WTC11 (cell line): ENCODE measurements around the gene CCL13. TPM values are rescaled to one million over a fixed set of nuclear protein-coding genes. Genes with fewer than 3 reads are reported as not detected.

Experiments used
- ATAC-seq: fragments of 200-7000 bp; cut with Tn5 transposase; 2 replicates; pipeline ENCODE4 v1.10.0; 2021; ENCODE audit warnings: mild to moderate bottlenecking, moderate library complexity
- CTCF ChIA-PET: fragments of 300-600 bp; sonication (Branson Sonifier 250); formaldehyde crosslinking; loops from one replicate; lab custom pipeline; 2021; ENCODE audit warnings: antibody characterized with exemption; lab: Charles Lee
- POLR2A ChIA-PET: fragments of 350-600 bp; sonication (Branson Sonifier 250); formaldehyde crosslinking; loops from one replicate; lab custom pipeline; 2021; ENCODE audit warnings: antibody characterized with exemption; lab: Charles Lee
- DNase-seq: peaks from one replicate; pipeline ENCODE4 v3.0.0; 2021; ENCODE audit warnings: low spot score
- H3K27ac Mint-ChIP-seq: 2 replicates; pipeline ENCODE4 v1.8.0; 2021; ENCODE audit warnings: mixed read lengths
- H3K27me3 Mint-ChIP-seq: 2 replicates; pipeline ENCODE4 v1.8.0; 2021; ENCODE audit warnings: low read depth, mild to moderate bottlenecking, moderate library complexity, mixed read lengths
- H3K36me3 Mint-ChIP-seq: 2 replicates; pipeline ENCODE4 v1.8.0; 2021; ENCODE audit warnings: mixed read lengths
- H3K4me1 Mint-ChIP-seq: 2 replicates; pipeline ENCODE4 v1.8.0; 2022; ENCODE audit warnings: mixed read lengths
- H3K4me3 Mint-ChIP-seq: 2 replicates; pipeline ENCODE4 v1.8.0; 2021; ENCODE audit warnings: mild to moderate bottlenecking, moderate library complexity, mixed read lengths
- H3K9me3 Mint-ChIP-seq: 2 replicates; pipeline ENCODE4 v1.8.0; 2021; ENCODE audit warnings: mixed read lengths
- AR ChIP-seq: fragments of 250-450 bp; sonication (Bioruptor Pico); IDR thresholded peaks from 2 replicates; pipeline ENCODE4 v1.9.0; 2021; ENCODE audit warnings: mild to moderate bottlenecking
- ARID4B ChIP-seq: sonication (generic); formaldehyde crosslinking; IDR thresholded peaks from 2 replicates; pipeline ENCODE4 v1.8.0; 2023; ENCODE audit warnings: missing genetic modification reagents, mild to moderate bottlenecking, borderline replicate concordance
- ATF1 ChIP-seq: sonication (generic); formaldehyde crosslinking; IDR thresholded peaks from 2 replicates; pipeline ENCODE4 v1.8.1; 2023; ENCODE audit warnings: mild to moderate bottlenecking, moderate library complexity, missing genetic modification reagents
- CBFB ChIP-seq: sonication (generic); formaldehyde crosslinking; IDR thresholded peaks from 2 replicates; pipeline ENCODE4 v1.8.1; 2022; ENCODE audit warnings: mild to moderate bottlenecking, low read depth, missing genetic modification reagents
- CREM ChIP-seq: sonication (generic); formaldehyde crosslinking; IDR thresholded peaks from 2 replicates; pipeline ENCODE4 v1.8.1; 2022; ENCODE audit warnings: mild to moderate bottlenecking, missing genetic modification reagents, moderate library complexity
- E2F1 ChIP-seq: sonication (generic); formaldehyde crosslinking; IDR thresholded peaks from 2 replicates; pipeline ENCODE4 v1.8.0; 2022; ENCODE audit warnings: mild to moderate bottlenecking, missing genetic modification reagents
- IRF1 ChIP-seq: sonication (generic); formaldehyde crosslinking; IDR thresholded peaks from 2 replicates; pipeline ENCODE4 v1.8.0; 2023; ENCODE audit warnings: missing genetic modification reagents
- JAZF1 ChIP-seq: fragments of 250-450 bp; sonication (Bioruptor Pico); IDR thresholded peaks from 2 replicates; pipeline ENCODE4 v1.9.0; 2021; ENCODE audit warnings: moderate library complexity, mild to moderate bottlenecking, inconsistent platforms
- KAT7 ChIP-seq: sonication (generic); formaldehyde crosslinking; IDR thresholded peaks from 2 replicates; pipeline ENCODE4 v1.8.1; 2023; ENCODE audit warnings: missing genetic modification reagents, mild to moderate bottlenecking, borderline replicate concordance
- MLX ChIP-seq: sonication (generic); formaldehyde crosslinking; IDR thresholded peaks from 2 replicates; pipeline ENCODE4 v1.8.1; 2023; ENCODE audit warnings: mild to moderate bottlenecking, missing genetic modification reagents, moderate library complexity
- MYBL2 ChIP-seq: sonication (generic); formaldehyde crosslinking; IDR thresholded peaks from 2 replicates; pipeline ENCODE4 v1.8.1; 2023; ENCODE audit warnings: mild to moderate bottlenecking, moderate library complexity, missing genetic modification reagents
- NFE2L1 ChIP-seq: sonication (generic); formaldehyde crosslinking; IDR thresholded peaks from 2 replicates; pipeline ENCODE4 v1.8.1; 2023; ENCODE audit warnings: missing genetic modification reagents
- NFYB ChIP-seq: sonication (generic); formaldehyde crosslinking; conservative IDR thresholded peaks from 2 replicates; pipeline ENCODE4 v1.8.0; 2022; ENCODE audit warnings: low read depth, missing genetic modification reagents
- RORB ChIP-seq: fragments of 250-450 bp; sonication (Bioruptor Pico); IDR thresholded peaks from 2 replicates; pipeline ENCODE4 v1.9.0; 2021; ENCODE audit warnings: mild to moderate bottlenecking
- SMAD3 ChIP-seq: sonication (generic); formaldehyde crosslinking; IDR thresholded peaks from 2 replicates; pipeline ENCODE4 v1.8.0; 2022; ENCODE audit warnings: missing genetic modification reagents, mild to moderate bottlenecking, borderline replicate concordance
- TCF7 ChIP-seq: sonication (generic); formaldehyde crosslinking; IDR thresholded peaks from 2 replicates; pipeline ENCODE4 v1.8.0; 2022; ENCODE audit warnings: mild to moderate bottlenecking, low read depth, missing genetic modification reagents, moderate library complexity
- TEAD4 ChIP-seq: sonication (generic); formaldehyde crosslinking; IDR thresholded peaks from 2 replicates; pipeline ENCODE4 v1.8.0; 2022; ENCODE audit warnings: mild to moderate bottlenecking, missing genetic modification reagents
- TP53 ChIP-seq: sonication (generic); formaldehyde crosslinking; IDR thresholded peaks from 2 replicates; pipeline ENCODE4 v1.8.1; 2023; ENCODE audit warnings: mild to moderate bottlenecking, missing genetic modification reagents
- ZMAT4 ChIP-seq: fragments of 250-450 bp; sonication (Bioruptor Pico); IDR thresholded peaks from 2 replicates; pipeline ENCODE4 v1.9.0; 2021; ENCODE audit warnings: mild to moderate bottlenecking
- ZNF138 ChIP-seq: sonication (generic); formaldehyde crosslinking; conservative IDR thresholded peaks from 2 replicates; pipeline ENCODE4 v1.8.1; 2022; ENCODE audit warnings: mild to moderate bottlenecking, moderate library complexity, missing genetic modification reagents
- ZNF317 ChIP-seq: sonication (generic); formaldehyde crosslinking; IDR thresholded peaks from 2 replicates; pipeline ENCODE4 v1.8.1; 2023; ENCODE audit warnings: low read depth, mild to moderate bottlenecking, moderate library complexity, missing genetic modification reagents, borderline replicate concordance
- ZNF423 ChIP-seq: fragments of 250-450 bp; sonication (Bioruptor Pico); IDR thresholded peaks from 2 replicates; pipeline ENCODE4 v2.1.2; 2022; ENCODE audit warnings: mild to moderate bottlenecking, moderate library complexity
- total RNA-seq: library from RNA; stranded (reverse); gene quantifications from 3 replicates; pipeline ENCODE4 v1.2.3, GENCODE V29; 2021

The CCL13 gene
- total RNA-seq, 1 experiment from 2014 or later = not detected

GRCh38 chr17:34364751-34365150 lies 8.5 kb downstream of the CCL13 start (continued):
- TF ChIP-seq E2F1 = no peak
- TF ChIP-seq TP53 = no peak
- no peak for TF ChIP-seq MLX (CRISPR knock-in tag)
- no peak for TF ChIP-seq TEAD4 (CRISPR knock-in tag)
- no peak for TF ChIP-seq TCF7 (CRISPR knock-in tag)

- ChIA-PET CTCF (interaction anchor here (0.9 kb wide), 1 partner anchor 59 kb away, joined by 3 read pairs; no protein-coding TSS in a partner anchor), POLR2A (no interaction called here)
- no peaks in the 10 kb centered on the region for H3K9me3 Mint-ChIP-seq
- H3K36me3 Mint-ChIP-seq = no peaks in the 10 kb centered on the region
- no peak overlapping the region for H3K27ac Mint-ChIP-seq
- peaks cover 10% of the 10 kb centered on the region; the same call in 1 of the 2 replicates for H3K27me3 Mint-ChIP-seq
- H3K4me1 Mint-ChIP-seq = peaks cover 15% of the 10 kb centered on the region
- DNase-seq = no peak
- H3K4me3 Mint-ChIP-seq = no peak overlapping the region
- no peak for ATAC-seq
- no peak for TF ChIP-seq ARID4B (CRISPR knock-in tag)
Measured at GRCh38 chr17:34365340-34365739, 9.1 kb downstream of the CCL13 start.

- H3K36me3 Mint-ChIP-seq = no peaks in the 10 kb centered on the region
- CTCF ChIA-PET = interaction anchor here (1.0 to 1.2 kb wide), 2 partner anchors 9 to 195 kb away, joined by 3 read pairs; no protein-coding TSS in a partner anchor
- DNase-seq (no peak), ATAC-seq (no peak)
- peaks cover 19% of the 10 kb centered on the region for H3K4me1 Mint-ChIP-seq
- H3K4me3 Mint-ChIP-seq = no peak overlapping the region
- no peak overlapping the region for H3K27ac Mint-ChIP-seq
- POLR2A ChIA-PET = no interaction called here
- H3K9me3 Mint-ChIP-seq = no peaks in the 10 kb centered on the region
- peaks cover 13% of the 10 kb centered on the region; the same call in 1 of the 2 replicates for H3K27me3 Mint-ChIP-seq
- TF ChIP-seq ZNF138 (no peak), E2F1 (no peak), NFYB (CRISPR knock-in tag) (no peak), NFE2L1 (CRISPR knock-in tag) (no peak), SMAD3 (CRISPR knock-in tag) (no peak), ZNF423 (CRISPR knock-in tag) (no peak), JAZF1 (CRISPR knock-in tag) (no peak), CBFB (CRISPR knock-in tag) (no peak), CREM (no peak), MYBL2 (no peak), ZNF317 (CRISPR knock-in tag) (no peak), RORB (CRISPR knock-in tag) (no peak), ZMAT4 (CRISPR knock-in tag) (no peak), IRF1 (no peak), AR (no peak), KAT7 (CRISPR knock-in tag) (no peak), ATF1 (CRISPR knock-in tag) (no peak)
Measured at GRCh38 chr17:34366010-34366409, 9.7 kb downstream of the CCL13 start.
